K562 treated with DMSO at 1 percent for 12 hours (cell line): Measurements from ENCODE around the gene RRP1. TPM values are rescaled to one million over a fixed set of nuclear protein-coding genes. Genes with fewer than 3 reads are reported as not detected.

Experiments used
- total RNA-seq: library from RNA; unstranded; fragments of 300-600 nt; gene quantifications from 2 replicates; pipeline ENCODE4 v1.2.3, GENCODE V29; 2022; ENCODE audit not compliant: insufficient read depth

Gene RRP1
- 18.3 and 23.7 TPM in 2 replicates for total RNA-seq

GRCh38 chr21:43789276-43790009 lies at the start of gene RRP1:
RRP1 (plus strand) TSS chr21:43789577; CDS start chr21:43789630, 53 bp downstream.

GRCh38 chr21:43775795-43776430 lies 13.5 kb upstream of the RRP1 start, which contains the start of gene CSTB:
CSTB (minus strand) TSS chr21:43776308; CDS start chr21:43776269, 39 bp downstream.

Other genes starting within 250 kb of the RRP1 start
- gene HSF2BP, start 130.1 kb upstream of the RRP1 start, total RNA-seq: 0.72 TPM in 1 of 2 replicates, not detected in the other
- 9.1 and 30.0 TPM in 2 replicates for gene RRP1B, start 130.0 kb upstream of the RRP1 start, total RNA-seq
- gene PDXK, start 70.4 kb upstream of the RRP1 start, total RNA-seq: 50.5 and 63.9 TPM in 2 replicates
- gene CSTB, start 13.3 kb upstream of the RRP1 start, total RNA-seq: 56.2 and 61.7 TPM in 2 replicates
- 23.0 and 54.1 TPM in 2 replicates for gene AGPAT3, start 75.6 kb downstream of the RRP1 start, total RNA-seq
- gene TRAPPC10, start 222.7 kb downstream of the RRP1 start, total RNA-seq: 7.0 and 26.1 TPM in 2 replicates